Measurements from ENCODE around the gene BDKRB2. TPM values are rescaled to one million over a fixed set of nuclear protein-coding genes. Genes with fewer than 3 reads are reported as not detected.

The BDKRB2 gene
- total RNA-seq, 1 experiment from 2014 or later, result 0.49 TPM

- TF ChIP-seq EZH2phosphoT487 (IDR thresholded peaks at IDR 0.05; ENCODE audit: borderline replicate concordance) (no peak), ZBTB33 (IDR thresholded peaks at IDR 0.05; ENCODE audit: extremely low read depth, insufficient replicate concordance, low read length) (no peak), EZH2 (IDR thresholded peaks at IDR 0.05) (no peak), SIN3A (IDR thresholded peaks at IDR 0.05; ENCODE audit: low read depth) (no peak), CBX3 (IDR thresholded peaks at IDR 0.05; ENCODE audit: low read depth) (no peak), CTCF (IDR thresholded peaks at IDR 0.05 in 2 of 3, conservative IDR thresholded peaks at IDR 0.05 in 1 of 3; ENCODE audit: borderline replicate concordance in 1 of 3, insufficient read depth in 1 of 3, low read depth in 2 of 3, low read length in 2 of 3) (no peak)
These were observed 39.7 kb upstream of the BDKRB2 start for GRCh38 chr14:96164861-96165490.

More at GRCh38 chr14:96164861-96165490, 39.7 kb upstream of the BDKRB2 start:
- H3K9me2 ChIP-seq (ENCODE audit: insufficient read depth), result no peaks in the 10 kb centered on the region
- DNase-seq (ENCODE audit: low read depth, low spot score) (no peak), ATAC-seq (no peak)
- no peak overlapping the region for H3K4me3 ChIP-seq (replicated peaks in 1 of 2; ENCODE audit: low read depth in 1 of 2, low read length in 2 of 2)
- BruUV-seq (replicated peaks), result no TSS peak
- H3K36me3 ChIP-seq (ENCODE audit: control insufficient read depth in 1 of 2, insufficient read depth in 2 of 2, low read length in 2 of 2), result no peaks in the 10 kb centered on the region
- no peaks in the 10 kb centered on the region for H4K20me1 ChIP-seq (ENCODE audit: insufficient read depth)
- POLR2A ChIA-PET, result no interaction called here
- H3K4me2 ChIP-seq (ENCODE audit: low read length), result no peak overlapping the region
- CTCF ChIA-PET, result no interaction called here
- H2AFZ ChIP-seq (ENCODE audit: low read depth, low read length, poor library complexity, severe bottlenecking), result no peak overlapping the region
- H3K27me3 ChIP-seq (ENCODE audit: insufficient read depth, low read length), result 0 out of 2 replicates have a peak, but pooled peaks cover under 1% of the 10 kb centered on the region
- no peaks in the 10 kb centered on the region for H3K79me2 ChIP-seq (ENCODE audit: insufficient read depth, low read length)
- no peak overlapping the region for H3K9ac ChIP-seq (ENCODE audit: low read length)
- H3K9me3 ChIP-seq (ENCODE audit: control insufficient read depth in 1 of 2, insufficient read depth in 1 of 2, low read depth in 1 of 2, low read length in 2 of 2), result no peaks in the 10 kb centered on the region
- H3K4me1 ChIP-seq (ENCODE audit: control insufficient read depth in 1 of 2, insufficient read depth in 2 of 2, low read length in 2 of 2), result peaks cover 0 to 8% of the 10 kb centered on the region in 2 experiments; a peak in 2 of 4 replicates
- RAD21 ChIA-PET (ENCODE audit: low non-redundant PET in 1 of 2, low total read pairs in 2 of 2, uncharacterized antibody in 2 of 2, unreplicated experiment in 2 of 2), result no interaction called here
- intact Hi-C loops (cut with micrococcal nuclease), result no loop called here
- H3K27ac ChIP-seq (ENCODE audit: low read depth, low read length), result no peak overlapping the region

Measured in HCT116 (cell line).